DMS79 treated with DMSO at 0.1 percent for 48 hours (cell line): Measurements from ENCODE around the gene GTF3C1.
"Not testable (repeated sequence)": the region's sequence is repeated elsewhere in the genome, so short reads cannot be mapped to it uniquely, and the experiment has no call there.

Experiments
- DNase-seq: peaks from one replicate; lab custom pipeline; 2025; lab: John Stamatoyannopoulos, UW

GTF3C1 gene

DNA sequence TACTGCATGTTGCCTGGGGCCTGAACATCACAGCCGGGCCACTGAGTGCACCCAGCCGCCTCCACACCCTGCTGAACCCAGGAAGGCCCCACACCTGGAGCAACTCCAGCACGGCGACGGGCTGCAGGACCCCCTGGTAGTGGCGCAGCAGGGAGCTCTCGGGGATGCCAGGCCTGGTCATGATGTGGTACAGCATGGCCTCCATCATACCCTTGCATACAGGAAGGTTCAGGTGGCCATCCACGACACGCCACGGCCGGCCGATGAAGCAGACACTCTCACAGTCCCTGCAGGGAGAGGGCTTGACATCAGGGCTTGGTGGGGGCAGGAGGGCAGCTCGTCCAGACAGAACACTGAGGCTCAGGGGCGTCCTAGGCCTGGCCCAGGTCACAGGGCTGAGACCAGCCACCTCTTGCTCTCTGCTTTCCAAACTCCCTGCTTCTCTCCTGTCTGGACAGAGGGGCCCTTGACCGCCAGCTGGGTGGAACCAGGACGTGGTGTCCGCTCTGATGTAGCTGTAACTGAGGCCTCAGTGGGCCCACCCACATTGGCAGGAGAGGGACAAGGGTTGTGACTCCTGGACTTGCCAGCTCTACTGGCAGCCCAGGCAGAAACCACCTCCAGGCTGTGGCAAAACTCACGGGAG lies 87.4 kb downstream of the GTF3C1 start:
- no peak for DNase-seq

DNA sequence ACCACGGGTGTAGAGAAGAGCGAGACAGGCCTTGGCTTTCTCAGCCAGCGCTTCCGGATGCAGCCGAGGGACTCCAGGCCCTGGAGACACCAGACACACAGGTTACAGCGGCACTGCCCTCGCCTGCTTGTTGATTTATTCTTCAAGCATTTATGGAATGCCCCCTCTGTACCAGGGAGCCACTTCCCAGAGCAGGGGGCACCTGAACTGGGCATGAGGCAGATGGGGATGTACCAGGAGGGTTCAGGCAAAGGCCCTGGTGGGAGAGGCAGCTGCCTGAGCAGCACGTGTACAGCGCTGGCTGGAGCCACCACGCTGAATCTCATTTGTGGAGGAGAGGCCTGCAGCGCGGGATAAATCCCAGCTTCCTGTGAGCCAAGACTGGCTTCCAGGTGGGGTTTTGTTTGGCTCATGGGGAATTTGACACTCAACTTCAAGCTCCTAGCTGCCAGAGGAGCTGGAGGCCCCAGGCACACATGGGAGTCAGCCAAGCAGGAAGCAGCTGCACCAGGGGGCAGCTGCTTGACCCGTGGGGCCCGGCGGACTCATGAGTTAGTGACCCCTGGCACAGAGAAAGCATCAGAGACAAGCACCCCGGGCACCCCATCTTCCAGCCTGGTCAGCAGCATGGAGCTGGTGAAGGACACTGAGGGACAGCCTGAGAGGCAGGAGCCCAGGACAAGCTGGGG lies 88.1 kb downstream of the GTF3C1 start:
- DNase-seq: no peak

DNA sequence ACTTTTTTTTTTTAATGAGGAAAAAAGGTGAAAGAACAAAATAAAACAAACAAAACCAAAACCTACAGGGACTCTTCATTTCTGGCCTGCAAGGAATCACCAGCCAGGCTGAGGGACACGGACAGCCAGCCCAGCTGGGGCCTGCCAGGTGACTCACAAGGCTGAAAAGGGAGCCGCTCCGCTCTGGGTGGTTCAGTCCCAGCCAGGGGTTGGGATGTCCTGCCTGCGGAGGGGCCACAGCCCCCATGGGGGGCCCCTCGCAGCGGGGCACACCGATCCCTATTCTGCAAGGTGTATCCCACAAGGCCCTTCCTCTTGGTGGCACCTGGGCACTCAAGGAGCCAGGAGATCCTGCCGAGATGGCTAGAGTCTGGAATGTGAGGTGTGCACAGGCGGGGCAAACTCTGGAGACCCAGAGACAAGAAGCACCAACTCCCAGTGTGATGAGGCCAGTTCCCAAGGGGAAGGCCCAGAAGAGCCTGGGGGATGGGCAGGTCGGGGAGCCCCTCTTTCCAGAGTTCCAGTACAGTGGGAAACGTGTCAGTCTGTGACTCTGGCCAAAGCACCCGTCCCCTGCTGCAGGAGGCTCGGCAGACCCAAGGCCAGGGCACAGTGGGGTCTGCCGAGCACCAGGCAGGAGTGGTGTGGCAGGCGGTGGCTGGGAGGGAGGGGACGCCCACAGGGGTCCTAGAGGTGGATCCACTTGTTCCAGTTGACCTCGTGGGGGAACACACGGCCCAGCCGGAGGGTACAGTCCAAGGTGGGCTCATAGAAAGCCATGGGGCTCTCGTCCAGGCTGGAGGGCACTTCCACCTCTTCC lies 88.8 kb downstream of the GTF3C1 start:
- no peak for DNase-seq

DNA sequence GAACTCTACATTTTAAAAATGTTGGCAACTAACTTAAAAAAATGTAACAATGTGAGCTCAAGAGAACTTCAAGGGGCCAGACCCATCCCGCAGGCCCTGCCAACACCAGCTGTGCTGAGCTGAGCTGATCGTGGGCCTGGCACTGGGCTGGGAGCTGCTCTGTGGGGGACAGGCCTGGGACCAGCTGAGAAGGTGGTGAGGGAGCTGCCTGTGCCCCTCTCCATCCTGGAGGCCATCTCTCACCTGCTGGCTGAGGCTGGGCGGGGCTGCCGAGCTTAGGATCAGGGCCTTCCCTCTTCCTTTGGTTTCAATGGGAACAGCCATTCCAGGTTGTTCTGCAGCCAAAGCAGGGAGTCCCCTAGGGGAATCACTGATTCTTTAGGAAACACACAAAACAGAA lies 89.5 kb downstream of the GTF3C1 start:
- no peak for DNase-seq

DNA sequence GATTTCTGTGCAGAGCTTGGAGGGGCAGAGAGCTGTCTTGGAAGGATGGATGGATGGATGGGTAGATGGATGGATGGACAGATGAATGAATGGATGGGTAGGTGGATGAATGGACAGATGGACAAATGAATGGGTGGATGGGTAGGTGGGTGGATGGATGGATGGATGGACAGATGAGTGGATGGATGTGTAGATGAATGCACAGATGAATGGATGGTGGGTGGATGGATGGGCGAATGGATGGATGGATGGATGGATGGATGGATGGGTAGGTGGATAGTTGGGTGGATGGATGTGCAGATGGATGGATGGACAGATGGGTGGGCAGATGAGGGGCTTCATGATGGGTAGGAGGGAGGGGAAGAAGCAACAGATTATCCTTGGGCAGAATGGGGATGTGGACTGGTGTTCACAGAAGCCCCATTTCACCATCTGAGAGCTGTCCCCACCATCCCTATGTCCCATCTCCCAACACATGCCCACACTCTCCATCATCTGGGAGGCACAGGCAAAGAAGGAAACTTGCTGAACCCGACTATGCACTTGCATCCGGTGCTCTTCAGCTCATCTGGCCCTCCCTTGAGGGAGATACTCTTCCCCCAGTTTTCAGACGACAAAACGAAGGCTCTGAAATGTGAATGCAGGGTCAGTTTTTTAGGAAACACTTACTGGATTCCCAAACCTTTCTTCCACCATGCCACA lies 90.6 kb downstream of the GTF3C1 start:
- DNase-seq: no peak

DNA sequence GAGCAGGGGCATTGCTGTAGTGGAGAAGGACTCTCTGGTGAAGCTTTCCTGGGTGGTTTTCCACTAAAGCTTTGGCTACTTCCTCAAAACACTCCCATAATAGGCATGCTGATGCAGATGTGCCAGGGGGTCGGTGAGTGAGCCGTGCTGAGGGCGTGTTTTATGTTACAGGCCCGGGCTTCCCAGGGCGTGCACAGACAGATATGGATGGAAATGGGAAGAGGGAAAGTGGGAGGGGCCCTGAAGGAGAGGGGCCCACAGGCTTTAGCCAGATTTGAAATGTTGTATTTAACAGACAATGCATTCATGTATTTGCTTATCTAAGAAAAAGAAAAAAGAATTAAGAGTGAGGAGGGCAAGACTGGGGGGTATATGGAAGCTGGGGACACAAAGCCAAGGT lies 91.5 kb downstream of the GTF3C1 start:
- no peak for DNase-seq

DNA sequence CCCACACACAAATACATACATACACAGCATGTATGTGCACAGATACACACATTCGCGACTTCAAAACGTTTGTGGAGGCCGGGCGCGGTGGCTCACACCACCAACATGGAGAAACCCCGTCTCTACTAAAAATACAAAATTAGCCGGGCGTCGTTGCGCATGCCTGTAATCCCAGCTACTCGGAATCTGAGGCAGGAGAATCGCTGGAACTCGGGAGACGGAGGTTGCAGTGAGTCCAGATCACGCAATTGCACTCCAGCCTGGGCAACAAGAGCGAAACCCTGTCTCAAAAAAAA lies 92.2 kb downstream of the GTF3C1 start:
- not testable (repeated sequence) for DNase-seq

DNA sequence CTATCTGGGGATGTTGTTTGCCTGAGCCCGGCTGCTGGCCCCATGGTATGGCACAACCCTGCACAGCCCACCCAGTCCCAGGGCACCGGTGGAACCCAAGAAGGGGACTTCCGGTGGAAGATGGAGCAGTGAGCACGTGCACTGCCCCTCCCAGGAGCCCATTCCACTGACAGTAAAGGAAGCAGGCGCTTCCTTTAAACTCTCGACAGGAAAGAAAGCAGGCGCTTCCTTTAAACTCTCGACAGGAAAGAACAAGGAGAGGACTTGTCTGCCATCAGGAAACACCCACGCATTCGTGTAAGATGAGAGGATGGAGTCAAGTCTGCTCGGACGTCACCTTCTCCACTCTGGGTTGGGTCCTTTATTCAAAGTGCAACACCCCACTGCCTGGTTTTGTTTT lies 94.0 kb downstream of the GTF3C1 start:
- DNase-seq: no peak

DNA sequence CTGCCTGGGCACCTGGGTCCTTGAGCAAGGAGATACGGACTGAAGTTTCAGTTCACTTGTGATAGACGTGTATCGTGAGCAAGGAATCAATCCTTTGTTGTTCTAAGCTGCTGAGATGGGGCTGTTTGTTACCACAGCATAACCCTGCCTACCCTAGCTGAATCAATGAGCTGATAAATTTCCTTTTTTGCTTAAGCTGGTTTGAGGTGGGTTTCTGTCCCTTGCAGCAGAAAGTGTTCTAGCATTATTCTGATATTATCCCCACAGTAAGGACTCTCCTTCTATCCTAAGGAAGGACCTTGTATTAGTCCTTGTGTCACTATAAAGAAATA lies 96.3 kb downstream of the GTF3C1 start:
- DNase-seq: no peak

DNA sequence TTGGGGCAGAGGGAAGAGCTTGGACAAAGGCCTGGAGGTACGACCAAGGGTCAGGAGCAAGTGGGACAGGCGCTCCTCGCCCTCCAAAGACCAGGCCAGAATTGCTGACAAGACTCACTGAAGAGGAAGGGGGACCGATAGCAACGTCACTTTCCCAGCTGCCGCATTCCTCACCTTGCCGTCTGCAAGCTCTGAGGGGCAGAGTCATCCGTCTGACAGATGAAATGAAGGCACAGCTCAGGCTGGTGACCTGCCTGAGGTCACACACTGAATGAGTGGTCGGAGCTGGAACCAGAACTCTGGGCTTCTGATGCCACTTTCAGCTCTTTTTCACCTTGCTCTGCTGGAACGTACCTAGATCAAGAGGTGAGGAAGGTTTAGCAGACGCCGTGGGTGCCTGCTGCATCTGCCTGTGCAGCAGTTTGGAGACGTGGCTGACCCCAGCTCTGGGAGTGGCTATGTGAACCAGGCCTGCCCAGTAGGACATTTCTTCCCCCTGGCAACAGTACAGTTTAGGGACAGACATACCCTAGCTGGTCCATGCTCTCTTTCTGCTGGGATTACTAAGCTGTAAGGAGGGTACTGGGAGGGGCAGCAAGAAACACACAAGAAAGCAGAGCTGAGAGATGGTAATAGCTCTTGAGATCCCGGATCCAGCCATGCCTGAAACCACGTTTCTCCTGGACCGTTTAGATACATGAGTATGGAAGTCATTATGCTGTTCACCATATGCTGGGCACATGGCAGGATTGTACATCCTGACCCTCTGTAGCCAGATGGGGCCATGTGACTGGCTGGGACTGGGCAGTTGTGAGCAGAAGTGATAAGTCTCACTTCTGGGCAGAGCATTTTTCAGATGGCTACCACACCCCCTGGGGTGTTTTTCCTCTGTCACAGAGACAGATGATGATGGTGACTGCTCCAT lies 96.9 kb downstream of the GTF3C1 start:
- DNase-seq: no peak

DNA sequence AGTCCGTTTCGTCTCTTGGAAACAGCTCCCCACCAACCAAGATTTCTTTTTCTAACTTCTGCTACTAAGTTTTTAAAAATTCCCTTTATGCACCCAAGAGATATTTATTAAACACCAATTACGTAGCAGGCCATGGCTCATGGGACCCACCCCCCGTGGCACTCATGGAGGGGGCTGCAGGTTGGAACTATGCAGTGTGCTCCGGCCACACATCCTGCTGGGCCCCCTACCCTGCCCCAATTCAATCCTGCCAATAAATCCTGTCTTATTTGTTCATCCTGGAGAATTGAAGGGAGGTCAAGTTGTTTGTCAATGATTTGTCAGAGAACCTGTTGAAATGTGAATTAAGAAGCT lies 99.5 kb downstream of the GTF3C1 start:
- DNase-seq: no peak

DNA sequence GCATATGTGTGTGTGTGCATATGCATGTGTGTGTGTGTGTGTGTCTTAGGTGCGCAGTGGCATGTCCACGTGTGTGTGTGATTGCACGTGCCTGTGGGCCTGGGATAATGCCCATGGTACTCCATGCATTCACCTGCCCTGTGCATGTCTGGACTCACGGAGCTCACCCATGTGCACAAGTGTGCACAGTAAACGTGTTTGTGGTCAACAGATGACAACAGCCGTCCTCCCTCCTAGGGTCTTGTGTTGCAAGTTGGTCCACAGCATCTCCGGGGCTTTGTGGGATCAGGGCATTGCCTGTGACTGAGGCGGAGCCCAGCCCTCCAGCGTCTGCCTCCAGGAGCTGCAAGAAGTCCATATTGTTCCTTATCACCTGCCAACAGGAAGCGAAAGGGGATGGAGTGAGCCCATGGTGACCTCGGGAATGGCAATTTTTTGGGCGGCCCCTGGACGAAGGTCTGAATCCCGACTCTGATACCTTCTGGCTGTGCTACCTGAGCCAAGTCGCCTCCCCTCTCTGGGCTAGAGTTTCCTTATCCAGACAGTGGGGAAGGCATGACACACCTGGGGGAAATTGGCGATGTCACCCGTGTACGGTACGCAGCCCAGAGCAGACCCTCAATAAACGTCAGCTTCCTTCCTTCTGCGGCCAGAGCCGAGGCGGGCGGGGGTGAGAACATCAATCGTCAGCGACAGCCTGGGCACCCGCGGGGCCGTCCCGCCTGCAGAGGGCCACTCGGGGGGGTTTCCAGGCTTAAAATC lies 100.1 kb downstream of the GTF3C1 start:
- DNase-seq: no peak

DNA sequence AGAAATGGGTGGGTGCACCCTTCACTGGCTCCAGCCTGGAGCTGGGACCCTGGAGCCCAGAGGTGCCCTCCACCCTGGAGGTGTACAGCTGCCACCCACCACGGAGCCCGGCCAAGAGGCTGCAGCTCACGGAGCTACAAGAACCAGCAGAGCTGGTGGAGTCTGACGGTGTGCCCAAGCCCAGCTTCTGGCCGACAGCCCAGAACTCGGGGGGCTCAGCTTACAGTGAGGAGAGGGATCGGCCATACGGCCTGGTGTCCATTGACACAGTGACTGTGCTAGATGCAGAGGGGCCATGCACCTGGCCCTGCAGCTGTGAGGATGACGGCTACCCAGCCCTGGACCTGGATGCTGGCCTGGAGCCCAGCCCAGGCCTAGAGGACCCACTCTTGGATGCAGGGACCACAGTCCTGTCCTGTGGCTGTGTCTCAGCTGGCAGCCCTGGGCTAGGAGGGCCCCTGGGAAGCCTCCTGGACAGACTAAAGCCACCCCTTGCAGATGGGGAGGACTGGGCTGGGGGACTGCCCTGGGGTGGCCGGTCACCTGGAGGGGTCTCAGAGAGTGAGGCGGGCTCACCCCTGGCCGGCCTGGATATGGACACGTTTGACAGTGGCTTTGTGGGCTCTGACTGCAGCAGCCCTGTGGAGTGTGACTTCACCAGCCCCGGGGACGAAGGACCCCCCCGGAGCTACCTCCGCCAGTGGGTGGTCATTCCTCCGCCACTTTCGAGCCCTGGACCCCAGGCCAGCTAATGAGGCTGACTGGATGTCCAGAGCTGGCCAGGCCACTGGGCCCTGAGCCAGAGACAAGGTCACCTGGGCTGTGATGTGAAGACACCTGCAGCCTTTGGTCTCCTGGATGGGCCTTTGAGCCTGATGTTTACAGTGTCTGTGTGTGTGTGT lies 100.9 kb downstream of the GTF3C1 start:
- DNase-seq: peak; percentile 68

DNA sequence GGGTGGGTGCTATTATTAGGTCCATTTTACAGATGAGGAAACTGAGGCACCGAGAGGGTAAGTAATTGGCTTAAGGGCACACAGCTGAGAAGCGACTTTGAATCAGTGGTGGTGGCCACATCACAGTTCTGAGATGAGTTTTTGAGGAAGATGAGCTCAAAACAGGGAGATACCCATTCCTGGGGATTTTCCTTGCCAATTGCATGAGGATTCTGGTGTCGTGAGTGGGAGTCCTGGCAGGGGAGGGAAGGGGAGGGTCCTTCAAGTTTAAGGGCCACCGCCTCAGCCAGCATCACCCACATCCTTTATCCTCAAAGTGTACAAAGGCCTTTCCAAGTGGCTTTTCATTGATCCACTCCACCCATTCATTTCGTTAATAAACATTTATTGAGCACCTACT lies 102.4 kb downstream of the GTF3C1 start:
- no peak for DNase-seq

DNA sequence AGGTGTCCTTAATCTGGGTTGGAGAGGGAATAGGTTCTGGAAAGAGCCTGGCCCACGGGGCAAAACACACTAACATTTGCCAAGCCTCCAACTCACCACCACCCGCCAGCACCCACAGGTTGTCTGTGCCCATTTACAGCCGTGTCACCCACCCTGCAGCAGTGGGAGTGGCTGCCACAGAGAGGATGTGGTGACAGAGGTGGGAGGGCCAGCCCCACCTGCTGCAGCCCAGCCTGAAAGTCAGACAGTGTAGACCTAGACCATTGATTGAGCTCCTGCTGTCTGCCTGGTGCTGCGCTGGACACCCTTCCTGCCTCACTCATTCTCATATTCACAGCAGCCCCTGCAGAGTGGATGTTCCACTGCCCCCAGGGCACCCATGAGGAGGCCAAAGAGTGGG lies 103.0 kb downstream of the GTF3C1 start:
- no peak for DNase-seq

DNA sequence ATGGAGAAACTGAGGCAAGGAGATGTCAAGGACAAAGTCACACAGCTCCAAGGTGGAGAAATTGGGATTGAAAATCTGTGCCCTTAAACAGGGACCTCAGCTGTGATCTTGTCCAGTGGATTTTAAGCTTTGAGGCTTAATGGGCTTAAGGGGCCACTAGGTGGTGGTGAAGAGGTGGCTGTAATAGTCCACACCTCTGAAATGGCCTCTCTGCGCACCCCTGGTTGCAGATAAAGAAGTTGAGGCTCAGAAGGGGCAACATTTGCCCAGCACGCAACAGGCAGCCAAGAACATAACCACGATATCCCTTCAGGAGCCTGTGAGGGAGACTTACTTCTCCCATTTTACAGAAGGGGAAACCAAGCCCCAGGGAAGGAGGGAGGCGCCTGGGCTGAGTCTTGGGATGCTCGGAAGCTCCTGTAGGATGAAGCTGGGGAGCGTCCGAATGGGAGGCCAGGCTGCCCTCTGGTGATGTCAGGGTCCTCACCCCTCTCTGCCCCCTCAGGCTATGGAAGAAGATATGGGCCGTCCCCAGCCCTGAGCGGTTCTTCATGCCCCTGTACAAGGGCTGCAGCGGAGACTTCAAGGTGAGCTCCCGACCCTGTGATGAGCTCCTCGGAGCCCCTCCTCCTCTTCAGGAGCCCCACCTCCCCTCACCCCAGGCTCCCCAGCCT lies 104.1 kb downstream of the GTF3C1 start:
- DNase-seq: no peak

DNA sequence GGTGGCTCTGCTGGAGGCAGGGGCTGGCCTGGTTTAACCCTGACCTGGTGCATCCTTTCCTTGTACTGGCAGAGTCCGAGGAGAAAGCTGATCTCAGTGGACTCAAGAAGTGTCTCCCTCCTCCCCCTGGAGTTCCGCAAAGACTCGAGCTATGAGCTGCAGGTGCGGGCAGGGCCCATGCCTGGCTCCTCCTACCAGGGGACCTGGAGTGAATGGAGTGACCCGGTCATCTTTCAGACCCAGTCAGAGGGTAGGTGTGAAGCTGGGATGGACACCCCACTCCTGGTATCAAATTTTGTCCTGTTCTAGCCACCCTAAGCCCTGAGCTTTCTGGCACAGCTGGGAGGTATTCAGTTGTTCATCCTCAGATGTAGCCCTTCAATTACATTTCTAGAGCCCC lies 105.2 kb downstream of the GTF3C1 start:
- no peak for DNase-seq

DNA sequence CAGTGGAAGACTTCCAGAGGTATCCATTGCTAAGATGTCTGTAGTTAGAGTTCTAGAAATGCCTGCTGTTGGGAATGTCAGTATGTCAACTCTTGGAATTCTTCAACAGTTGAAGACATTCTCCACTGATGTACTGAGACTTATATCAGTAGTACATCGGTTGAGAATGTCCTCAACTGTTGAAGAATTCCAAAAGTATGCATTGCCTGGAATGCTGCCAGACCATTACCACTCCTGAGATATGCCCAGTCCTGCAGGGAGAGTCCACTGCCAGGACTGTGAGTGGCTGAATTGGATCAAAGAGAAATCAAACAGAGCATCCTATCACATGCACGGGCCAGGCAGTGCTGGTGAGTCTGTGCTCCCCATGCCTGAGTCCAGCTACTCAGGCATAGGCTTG lies 105.7 kb downstream of the GTF3C1 start:
- no peak for DNase-seq

DNA sequence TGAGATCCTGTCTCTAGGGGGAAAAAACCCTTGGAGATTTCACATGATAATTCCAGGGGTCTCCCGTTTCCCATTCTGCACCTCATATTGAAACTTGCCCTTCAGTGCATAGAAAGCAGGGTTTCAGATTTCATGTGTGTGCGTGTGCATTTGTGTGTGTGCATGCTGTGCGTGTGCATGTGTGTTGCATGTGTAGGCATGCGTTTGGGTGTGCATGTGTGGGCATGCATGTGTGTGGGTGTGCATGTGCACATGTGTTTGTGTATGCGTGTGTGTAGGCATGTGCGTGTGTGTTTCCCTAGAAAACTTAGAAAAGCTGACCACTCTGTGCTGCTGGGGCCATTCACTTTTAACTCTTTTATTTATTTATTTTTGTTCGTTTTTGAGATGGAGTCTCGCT lies 107.7 kb downstream of the GTF3C1 start:
- no peak for DNase-seq

DNA sequence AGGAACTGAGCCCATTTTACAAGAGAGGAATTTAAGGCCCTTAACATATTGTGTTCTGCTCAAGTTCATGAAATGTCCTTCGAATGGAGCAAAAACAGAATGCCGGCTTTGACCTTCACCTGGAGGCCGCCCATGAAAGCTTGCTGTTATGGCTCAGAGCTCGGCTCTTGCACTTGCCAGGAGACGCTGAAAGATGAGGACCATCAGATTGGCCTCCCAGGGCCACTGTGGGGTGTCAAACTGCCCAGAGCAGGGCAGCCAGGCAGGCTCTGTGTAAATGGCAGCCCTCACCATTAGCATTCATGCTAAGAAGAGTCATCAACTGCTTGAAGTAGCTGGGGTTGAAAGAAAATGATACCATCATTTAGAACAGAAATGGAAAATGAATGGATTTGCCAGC lies 108.4 kb downstream of the GTF3C1 start:
- DNase-seq: no peak
